SU-DHL-6 (cell line): Measurements from ENCODE around the gene TMEM116.

Source experiments
- H2AFZ ChIP-seq: fragments of 200-600 bp; sonication (generic); 2 replicates; pipeline ENCODE4 v1.6.1; 2014; ENCODE audit warnings: low read depth, mild to moderate bottlenecking, moderate library complexity, mixed read lengths, antibody characterized with exemption, low read length; ENCODE audit not compliant: severe bottlenecking
- H3F3A ChIP-seq: fragments of 200-600 bp; shearing (Covaris generic); 2 replicates; pipeline ENCODE4 v1.6.0; 2016; ENCODE audit warnings: antibody characterized with exemption, mild to moderate bottlenecking; ENCODE audit not compliant: insufficient read depth
- H3K27ac ChIP-seq: fragments of 200-600 bp; sonication (generic); 2 replicates; pipeline ENCODE4 v1.5.1; 2016; ENCODE audit warnings: low read depth, mild to moderate bottlenecking, low read length, moderate library complexity, mixed read lengths
- H3K27me3 ChIP-seq: fragments of 200-600 bp; sonication (generic), shearing (Covaris generic); 2 replicates; pipeline ENCODE4 v1.6.0; 2014; ENCODE audit warnings: mild to moderate bottlenecking, low read length
- H3K36me3 ChIP-seq: fragments of 200-600 bp; sonication (generic); 2 replicates; pipeline ENCODE4 v1.6.1; 2014; ENCODE audit warnings: mild to moderate bottlenecking, low read length, mixed read lengths
- H3K4me2 ChIP-seq: fragments of 300-600, 200-600 bp; shearing (Covaris generic), sonication (generic); 2 replicates; pipeline ENCODE4 v1.6.0; 2014; ENCODE audit warnings: low read length, low read depth, mild to moderate bottlenecking; ENCODE audit not compliant: poor library complexity, severe bottlenecking
- H3K4me3 ChIP-seq: fragments of 200-600 bp; sonication (generic); 2 replicates; pipeline ENCODE4 v1.5.1; 2014; ENCODE audit warnings: antibody characterized with exemption, low read length, mild to moderate bottlenecking, mixed read lengths; ENCODE audit not compliant: insufficient read depth, poor library complexity, severe bottlenecking
- H3K79me2 ChIP-seq: fragments of 200-600 bp; sonication (generic); 2 replicates; pipeline ENCODE4 v1.6.1; 2014; ENCODE audit warnings: mild to moderate bottlenecking, low read length, moderate library complexity; ENCODE audit not compliant: insufficient read depth
- H3K9ac ChIP-seq: fragments of 200-600 bp; sonication (generic); 2 replicates; pipeline ENCODE4 v1.7.0; 2014; ENCODE audit warnings: mild to moderate bottlenecking, low read length
- H3K9me2 ChIP-seq: fragments of 200-600 bp; sonication (generic); replicated peaks from 2 replicates; pipeline ENCODE4 v1.6.1; 2014; ENCODE audit warnings: low read length; ENCODE audit not compliant: insufficient read depth
- H3K9me3 ChIP-seq: fragments of 200-600 bp; sonication (generic); 2 replicates; pipeline ENCODE4 v1.6.1; 2014; ENCODE audit warnings: low read length, mixed read lengths; ENCODE audit not compliant: insufficient read depth
- H4K20me1 ChIP-seq: fragments of 200-600 bp; sonication (generic); 2 replicates; pipeline ENCODE4 v1.6.1; 2014; ENCODE audit warnings: low read depth, mild to moderate bottlenecking, antibody characterized with exemption, low read length, moderate library complexity, mixed read lengths
- CTCF ChIP-seq: fragments of 200-600 bp; sonication (generic); IDR thresholded peaks from one replicate; pipeline ENCODE4 v1.5.1; 2017; ENCODE audit warnings: antibody characterized with exemption, mild to moderate bottlenecking, low read length, moderate library complexity; ENCODE audit not compliant: insufficient read depth, poor library complexity, severe bottlenecking
- EZH2phosphoT487 ChIP-seq: fragments of 200-600 bp; sonication (generic), shearing (Covaris generic); conservative IDR thresholded peaks from 2 replicates; pipeline ENCODE4 v1.6.1; 2018; ENCODE audit warnings: mild to moderate bottlenecking, antibody characterized with exemption, low read length, moderate library complexity, mixed read lengths

Gene TMEM116

DNA sequence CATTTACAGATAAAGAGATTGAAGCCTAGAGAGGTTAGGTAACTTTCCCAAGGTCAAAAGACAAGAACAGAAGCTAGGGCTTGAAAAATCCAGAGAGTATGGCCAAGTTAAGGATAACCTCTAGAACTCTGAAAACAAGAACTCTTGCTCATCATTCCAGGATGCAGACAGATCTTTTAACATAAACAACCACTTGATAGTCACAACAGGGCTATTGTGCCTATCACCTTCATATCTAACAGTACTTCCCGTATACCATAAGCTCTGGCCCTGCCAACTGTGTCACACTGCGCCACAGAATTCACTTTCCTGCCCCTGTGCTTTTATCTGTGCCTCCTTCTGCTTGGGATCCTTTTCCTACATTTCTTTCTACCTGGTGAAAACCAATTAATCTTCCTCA, 18.5 kb upstream of the TMEM116 start:
- peaks cover 18% of the 10 kb centered on the region for H3F3A ChIP-seq
- H2AFZ ChIP-seq: no peak overlapping the region
- no peaks in the 10 kb centered on the region for H3K79me2 ChIP-seq
- 0 out of 2 replicates have a peak, but pooled peaks cover 4% of the 10 kb centered on the region for H4K20me1 ChIP-seq
- H3K4me3 ChIP-seq: no peak overlapping the region
- H3K9me2 ChIP-seq: no peaks in the 10 kb centered on the region
- no peaks in the 10 kb centered on the region for H3K9me3 ChIP-seq
- no peak overlapping the region for H3K4me2 ChIP-seq
- H3K27ac ChIP-seq: no peak overlapping the region
- no peaks in the 10 kb centered on the region for H3K27me3 ChIP-seq
- H3K9ac ChIP-seq: no peak overlapping the region
- H3K36me3 ChIP-seq: peaks cover 62% of the 10 kb centered on the region
- no peak for TF ChIP-seq CTCF
- TF ChIP-seq EZH2phosphoT487: no peak

GRCh38 chr12:112029301-112029700, 16.3 kb upstream of the TMEM116 start:
- Histone ChIP-seq H3K27me3 (no peaks in the 10 kb centered on the region), H3K27ac (no peak overlapping the region), H4K20me1 (0 out of 2 replicates have a peak, but pooled peaks cover 5% of the 10 kb centered on the region), H3K36me3 (peaks cover 59% of the 10 kb centered on the region), H3K4me2 (no peak overlapping the region), H3K4me3 (no peak overlapping the region), H3K9me3 (no peaks in the 10 kb centered on the region), H3K9ac (no peak overlapping the region), H3K9me2 (no peaks in the 10 kb centered on the region), H3K79me2 (0 out of 2 replicates have a peak, but pooled peaks cover 2% of the 10 kb centered on the region), H2AFZ (no peak overlapping the region), H3F3A (peaks cover 29% of the 10 kb centered on the region)
- TF ChIP-seq EZH2phosphoT487 (no peak), CTCF (no peak)

GRCh38 chr12:112025808-112026375, 12.9 kb upstream of the TMEM116 start:
- Histone ChIP-seq H3K9me3 (no peaks in the 10 kb centered on the region), H3F3A (peaks cover 40% of the 10 kb centered on the region), H4K20me1 (peaks cover 5% of the 10 kb centered on the region; the same call in 1 of the 2 replicates), H3K9me2 (no peaks in the 10 kb centered on the region), H3K9ac (no peak overlapping the region), H2AFZ (no peak overlapping the region), H3K79me2 (peaks cover 16% of the 10 kb centered on the region; the same call in 1 of the 2 replicates), H3K36me3 (peaks cover 42% of the 10 kb centered on the region), H3K4me3 (no peak overlapping the region), H3K4me2 (no peak overlapping the region), H3K27me3 (no peaks in the 10 kb centered on the region), H3K27ac (peak overlapping the region; percentile 9; the same call in 1 of the 2 replicates)
- TF ChIP-seq EZH2phosphoT487 (no peak), CTCF (no peak)
